ENCODE results near the gene ATG16L1. TPM values are rescaled to one million over a fixed set of nuclear protein-coding genes. Genes with fewer than 3 reads are reported as not detected.

The ATG16L1 gene
- total and polyA plus RNA-seq, 9 of the 15 experiments (the other 6 are each of a cell fraction or from before 2014, with no cell fraction given): 6.4 to 21.3 (median 17.2) TPM

DNA sequence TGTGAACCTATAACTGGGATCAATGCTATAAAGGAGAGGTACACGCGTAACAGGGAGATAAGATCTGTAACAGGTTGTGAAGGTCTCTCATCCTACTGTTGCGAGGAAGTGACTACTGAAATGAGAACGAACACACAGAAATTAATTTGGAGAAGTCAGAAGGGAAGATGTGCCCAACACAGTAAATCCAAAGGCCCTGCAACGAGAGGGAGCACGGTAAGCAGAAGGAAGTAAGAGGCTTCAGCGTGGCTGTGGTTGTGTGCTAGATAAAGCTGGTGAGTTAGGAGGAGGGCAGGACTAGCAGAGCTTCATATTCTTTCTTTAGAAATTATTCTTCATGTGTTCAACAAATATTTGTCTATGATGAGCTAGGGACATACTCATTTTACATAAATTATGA, 2.5 kb upstream of the ATG16L1 start:
- peaks cover 12% of the 10 kb centered on the region for H3K9me3 ChIP-seq (replicated peaks; ENCODE audit: control insufficient read depth, insufficient read depth, low read depth, low read length)
- TF ChIP-seq ZNF197 (CRISPR knock-in tag; IDR thresholded peaks at IDR 0.05; ENCODE audit: low read depth): no peak
- no peak overlapping the region for H3K4me3 ChIP-seq
- no peak overlapping the region for H3K27ac ChIP-seq (ENCODE audit: extremely low read depth, low read depth, low read length)
- H2AFZ ChIP-seq (ENCODE audit: low read depth, low read length): peak overlapping the region; percentile 66; the same call in 1 of the 2 replicates
- peaks cover 0 to 7% of the 10 kb centered on the region in 2 experiments; a peak in 2 of 5 replicates for H3K4me1 ChIP-seq (replicated peaks in 1 of 2; ENCODE audit: control insufficient read depth in 2 of 2, insufficient read depth in 2 of 2, low read length in 2 of 2)
- no TSS peak for BruUV-seq (replicated peaks)
- H3K9me1 ChIP-seq (ENCODE audit: control insufficient read depth, insufficient read depth, low read length): no peaks in the 10 kb centered on the region
- no peak overlapping the region for H3K4me2 ChIP-seq (ENCODE audit: insufficient read depth, low read length)
- ChIA-PET CTCF (ENCODE audit: low intra/inter-chr PET ratio) (interaction anchor here (0.6 kb wide), 1 partner anchor 263 kb away, joined by 3 read pairs; no protein-coding TSS in a partner anchor), POLR2A (interaction anchor here (0.6 kb wide), 1 partner anchor 242 kb away, joined by 3 read pairs; no protein-coding TSS in a partner anchor)
- intact Hi-C loops (cut with micrococcal nuclease) (loop anchor here (10.0 kb wide), 1 partner anchor 74 kb away; no protein-coding TSS in a partner anchor), in situ Hi-C loops (cut with MboI) (no loop called here)
- no peaks in the 10 kb centered on the region for H4K20me1 ChIP-seq (replicated peaks; ENCODE audit: control insufficient read depth, insufficient read depth, low read length)
- 65% methylated on average over 7 of the region's 7 CpGs for WGBS (ENCODE audit: insufficient coverage, low coverage, missing lambda C conversion rate)
- DNase-seq (ENCODE audit: extremely low read depth in 1 of 4, low spot score in 3 of 4): no peak
- no peaks in the 10 kb centered on the region for H3K27me3 ChIP-seq (ENCODE audit: control insufficient read depth in 2 of 2, insufficient read depth in 2 of 2, low read length in 2 of 2)
- FAIRE-seq: peak; percentile 15
- H3K36me3 ChIP-seq (ENCODE audit: control insufficient read depth, insufficient read depth, low read length): peaks cover 10% of the 10 kb centered on the region; the same call in 2 of the 3 replicates
- ATAC-seq: no peak
- peaks cover 25% of the 10 kb centered on the region for H3K79me2 ChIP-seq (ENCODE audit: control insufficient read depth, insufficient read depth, low read length)
- H3K9ac ChIP-seq (ENCODE audit: insufficient read depth in 1 of 2, low read depth in 2 of 2, low read length in 2 of 2): no peak overlapping the region

DNA sequence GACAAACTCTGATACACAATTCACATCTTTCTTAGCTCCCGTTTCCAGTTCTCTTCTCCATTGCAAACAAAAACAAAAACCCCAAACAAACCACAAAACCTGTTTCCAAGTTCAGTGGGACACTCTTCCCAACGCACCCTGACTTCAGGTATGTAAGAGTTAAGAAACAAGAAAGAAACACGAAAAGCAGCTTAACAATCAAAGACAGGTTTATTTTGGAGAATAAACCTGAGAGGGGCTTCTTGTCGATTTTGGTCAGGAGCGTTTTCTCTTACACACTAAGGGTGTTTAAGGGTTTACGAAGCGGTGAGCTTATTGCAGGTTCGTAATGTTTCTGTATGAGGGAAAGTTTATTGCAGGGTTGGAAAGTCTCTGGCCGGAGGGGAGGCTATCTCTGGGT, 905 bp upstream of the ATG16L1 start:
- peaks cover 39% of the 10 kb centered on the region for H3K79me2 ChIP-seq (ENCODE audit: control insufficient read depth, insufficient read depth, low read length)
- POLR2A ChIA-PET: no interaction called here
- FAIRE-seq (no peak), DNase-seq (ENCODE audit: extremely low read depth in 1 of 4, low spot score in 3 of 4) (no peak), ATAC-seq (no peak)
- H4K20me1 ChIP-seq (replicated peaks; ENCODE audit: control insufficient read depth, insufficient read depth, low read length): no peaks in the 10 kb centered on the region
- WGBS (ENCODE audit: insufficient coverage, low coverage, missing lambda C conversion rate): 85% methylated on average over 8 of the region's 9 CpGs
- peaks cover 0 to 7% of the 10 kb centered on the region in 2 experiments; a peak in 2 of 5 replicates for H3K4me1 ChIP-seq (replicated peaks in 1 of 2; ENCODE audit: control insufficient read depth in 2 of 2, insufficient read depth in 2 of 2, low read length in 2 of 2)
- H3K36me3 ChIP-seq (ENCODE audit: control insufficient read depth, insufficient read depth, low read length): peaks cover 22% of the 10 kb centered on the region; the same call in 2 of the 3 replicates
- H3K27ac ChIP-seq (ENCODE audit: extremely low read depth, low read depth, low read length): peak overlapping the region; percentile 75
- no peaks in the 10 kb centered on the region for H3K27me3 ChIP-seq (ENCODE audit: control insufficient read depth in 2 of 2, insufficient read depth in 2 of 2, low read length in 2 of 2)
- H2AFZ ChIP-seq (ENCODE audit: low read depth, low read length): peak overlapping the region; percentile 100
- H3K9me3 ChIP-seq (replicated peaks; ENCODE audit: control insufficient read depth, insufficient read depth, low read depth, low read length): peaks cover 12% of the 10 kb centered on the region
- intact Hi-C loops (cut with micrococcal nuclease) (loop anchor here (5.0 to 10.0 kb wide), 2 partner anchors 206 to 398 kb away; no protein-coding TSS in a partner anchor), in situ Hi-C loops (cut with MboI) (loop anchor here (25.0 kb wide), 1 partner anchor 638 kb away; no protein-coding TSS in a partner anchor)
- H3K4me2 ChIP-seq (ENCODE audit: insufficient read depth, low read length): no peak overlapping the region
- H3K9ac ChIP-seq (ENCODE audit: insufficient read depth in 1 of 2, low read depth in 2 of 2, low read length in 2 of 2): peak overlapping the region in 1 of 2 experiments; percentile 56; a peak in 1 of 4 replicates
- BruUV-seq (replicated peaks): no TSS peak
- no peaks in the 10 kb centered on the region for H3K9me1 ChIP-seq (ENCODE audit: control insufficient read depth, insufficient read depth, low read length)
- TF ChIP-seq ASH1L (IDR thresholded peaks at IDR 0.05; ENCODE audit: borderline replicate concordance, low read depth, partially characterized antibody) (no peak), TRIM28 (IDR thresholded peaks at IDR 0.05) (peak; percentile 39; the same call in 1 of the 2 replicates), CBX3 (IDR thresholded peaks at IDR 0.05; ENCODE audit: borderline replicate concordance in 1 of 2, low read length in 2 of 2) (peak in 1 of 2 experiments; percentile 12; a peak in 1 of 3 replicates), SOX6 (IDR thresholded peaks at IDR 0.05) (no peak), SIRT6 (IDR thresholded peaks at IDR 0.05; ENCODE audit: low read depth, low read length) (no peak), SMARCB1 (IDR thresholded peaks at IDR 0.05; ENCODE audit: insufficient read length, low read depth) (no peak), HNRNPLL (IDR thresholded peaks at IDR 0.05; ENCODE audit: low read depth, low read length, poor library complexity, severe bottlenecking) (no peak), HLTF (IDR thresholded peaks at IDR 0.05) (peak; percentile 97), RBM17 (IDR thresholded peaks at IDR 0.05; ENCODE audit: borderline replicate concordance, low read depth, low read length) (no peak), SIX5 (IDR thresholded peaks at IDR 0.05; ENCODE audit: borderline replicate concordance in 1 of 2, insufficient read depth in 1 of 2, low read depth in 1 of 2, low read length in 2 of 2) (no peak)
- TF ChIP-seq, protein P1, sequence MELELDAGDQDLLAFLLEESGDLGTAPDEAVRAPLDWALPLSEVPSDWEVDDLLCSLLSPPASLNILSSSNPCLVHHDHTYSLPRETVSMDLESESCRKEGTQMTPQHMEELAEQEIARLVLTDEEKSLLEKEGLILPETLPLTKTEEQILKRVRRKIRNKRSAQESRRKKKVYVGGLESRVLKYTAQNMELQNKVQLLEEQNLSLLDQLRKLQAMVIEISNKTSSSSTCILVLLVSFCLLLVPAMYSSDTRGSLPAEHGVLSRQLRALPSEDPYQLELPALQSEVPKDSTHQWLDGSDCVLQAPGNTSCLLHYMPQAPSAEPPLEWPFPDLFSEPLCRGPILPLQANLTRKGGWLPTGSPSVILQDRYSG (tag; conservative IDR thresholded peaks at IDR 0.05; ENCODE audit: low read depth): no peak
- H3K4me3 ChIP-seq: no peak overlapping the region
- CTCF ChIA-PET (ENCODE audit: low intra/inter-chr PET ratio): interaction anchor here (1.0 to 1.2 kb wide), 3 partner anchors 396 to 442 kb away, joined by 3 read pairs; no protein-coding TSS in a partner anchor

Data from K562 (cell line).